ENCODE results near the gene RPL13.

The RPL13 gene

DNA sequence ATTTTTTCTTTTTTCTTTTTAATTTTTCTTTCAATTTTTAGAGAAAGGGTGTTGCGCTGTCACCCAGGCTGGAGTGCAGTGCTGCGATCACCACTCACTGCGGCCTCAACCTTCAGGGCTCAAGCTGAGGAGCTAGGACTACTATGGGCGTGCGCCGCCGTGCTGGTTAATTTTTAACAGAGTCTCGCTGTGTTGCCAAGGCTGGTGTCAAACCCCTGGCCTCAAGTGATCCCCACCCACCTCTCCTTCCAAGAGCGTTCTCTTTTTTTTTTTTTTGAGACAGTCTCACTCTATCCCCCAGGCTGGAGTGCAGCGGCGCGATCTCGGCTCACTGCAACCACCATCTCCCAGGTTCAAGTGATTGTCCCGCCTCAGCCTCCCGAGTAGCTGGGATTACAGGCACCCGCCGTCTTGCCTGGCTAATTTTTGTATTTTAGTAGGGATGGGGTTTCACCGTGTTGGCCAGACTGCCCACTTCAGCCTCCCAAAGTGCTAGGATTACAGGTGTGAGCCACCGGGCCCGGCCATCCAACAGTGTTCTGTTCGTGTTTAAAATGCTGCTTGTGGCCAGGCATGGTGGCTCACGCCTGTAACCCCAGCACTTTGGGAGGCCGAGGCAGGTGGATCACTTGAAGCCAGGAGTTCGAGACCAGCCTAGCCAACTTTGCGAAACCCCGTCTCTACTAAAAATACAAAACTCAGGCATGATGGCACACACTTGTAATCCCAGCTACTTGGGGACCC lies 14.5 kb upstream of the RPL13 start:
- DNase-seq = peak; percentile 34

- DNase-seq = no peak
Measured at GRCh38 chr16:89546781-89547180, 13.7 kb upstream of the RPL13 start.

GRCh38 chr16:89547291-89547690 lies 13.2 kb upstream of the RPL13 start:
- DNase-seq = no peak

DNA sequence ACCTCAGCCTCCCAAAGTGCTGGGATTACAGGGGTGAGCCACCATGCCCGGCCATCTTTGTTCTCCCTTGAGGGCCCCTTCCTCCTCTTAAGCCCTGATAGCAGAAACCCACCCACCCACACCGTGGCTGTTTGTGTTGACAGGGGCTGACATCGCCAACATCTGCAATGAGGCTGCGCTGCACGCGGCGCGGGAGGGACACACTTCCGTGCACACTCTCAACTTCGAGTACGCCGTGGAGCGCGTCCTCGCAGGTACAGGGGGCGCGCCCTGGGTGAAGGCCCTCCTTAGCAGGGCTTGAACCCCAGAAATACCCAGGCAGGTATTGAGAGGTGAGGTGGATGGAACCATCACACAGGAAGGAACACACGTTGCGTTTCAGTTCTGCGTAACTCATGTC lies 12.6 kb upstream of the RPL13 start:
- no peak for DNase-seq

DNA sequence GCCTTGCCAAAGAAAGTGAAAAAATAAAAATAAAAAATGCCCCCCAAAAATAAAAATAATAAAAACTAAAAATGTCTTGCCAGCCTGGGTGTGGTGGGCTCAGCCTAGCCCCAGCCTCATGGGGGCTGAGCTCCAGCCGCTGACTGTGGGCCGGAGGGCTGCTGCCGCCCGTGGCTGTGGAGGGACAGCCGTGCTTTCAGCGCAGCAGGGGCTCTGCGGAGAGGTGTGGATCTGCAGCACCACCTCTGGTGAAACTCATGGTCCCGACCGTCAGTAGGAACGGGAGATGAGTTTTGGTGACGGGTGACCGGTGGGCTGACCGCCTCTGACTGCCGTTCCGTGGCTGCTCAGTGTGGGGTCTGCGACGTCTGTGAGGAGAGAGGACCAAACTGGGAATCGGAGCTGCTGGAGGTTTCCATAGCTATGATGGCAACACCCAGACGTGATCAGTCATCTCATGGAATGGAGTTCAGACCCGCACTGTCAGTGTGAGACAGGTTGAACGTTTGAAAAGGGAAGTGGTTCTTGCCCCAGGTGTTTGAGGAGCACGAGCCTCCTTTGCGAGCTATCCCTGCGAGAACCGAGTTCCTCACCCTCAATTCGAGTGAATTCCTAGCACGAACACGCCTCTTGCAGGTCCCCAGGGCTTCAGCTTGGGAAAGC lies 12.0 kb upstream of the RPL13 start:
- no peak for DNase-seq

GRCh38 chr16:89549007-89549700 lies 11.3 kb upstream of the RPL13 start:
- DNase-seq = no peak

DNA sequence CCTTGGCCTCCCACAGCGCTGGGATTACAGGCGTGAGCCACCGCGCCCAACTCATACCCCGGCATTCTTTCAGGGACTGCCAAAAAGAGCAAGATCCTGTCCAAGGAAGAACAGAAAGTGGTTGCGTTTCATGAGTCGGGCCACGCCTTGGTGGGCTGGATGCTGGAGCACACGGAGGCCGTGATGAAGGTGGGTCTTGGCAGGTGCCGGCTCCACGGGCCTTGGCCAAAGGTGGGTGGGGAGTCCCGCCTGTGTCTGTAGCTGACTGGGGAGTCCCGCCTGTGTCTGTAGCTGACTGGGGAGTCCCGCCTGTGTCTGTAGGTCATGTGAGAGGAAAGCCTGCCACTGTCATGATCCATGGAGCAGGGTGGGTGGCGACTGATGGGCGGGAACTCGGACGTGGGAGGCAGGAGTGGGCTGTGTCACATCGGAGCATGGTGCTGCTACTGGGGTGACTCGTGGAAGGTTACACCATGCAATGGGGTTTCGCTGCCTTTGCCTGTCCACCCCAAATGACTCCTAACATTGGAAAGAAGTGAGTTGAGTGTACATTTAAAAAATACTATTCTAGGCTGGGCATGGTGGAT lies 10.0 kb upstream of the RPL13 start:
- DNase-seq = no peak

GRCh38 chr16:89552329-89552728 lies 8.2 kb upstream of the RPL13 start:
- DNase-seq = no peak

DNA sequence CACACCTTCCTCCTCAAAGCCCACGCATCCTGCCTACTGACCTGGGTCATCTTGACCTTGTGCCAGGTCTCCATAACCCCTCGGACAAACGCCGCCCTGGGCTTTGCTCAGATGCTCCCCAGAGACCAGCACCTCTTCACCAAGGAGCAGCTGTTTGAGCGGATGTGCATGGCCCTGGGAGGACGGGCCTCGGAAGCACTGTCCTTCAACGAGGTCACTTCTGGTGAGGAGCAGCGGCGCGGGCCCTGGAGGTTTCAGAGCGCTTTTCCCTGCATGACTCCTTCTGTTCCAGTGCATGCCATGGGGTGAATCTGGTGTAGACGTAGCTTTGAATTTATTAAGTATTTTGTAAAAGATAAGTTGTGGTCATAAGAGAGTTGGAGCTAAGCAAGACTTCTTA lies 7.6 kb upstream of the RPL13 start:
- no peak for DNase-seq

DNA sequence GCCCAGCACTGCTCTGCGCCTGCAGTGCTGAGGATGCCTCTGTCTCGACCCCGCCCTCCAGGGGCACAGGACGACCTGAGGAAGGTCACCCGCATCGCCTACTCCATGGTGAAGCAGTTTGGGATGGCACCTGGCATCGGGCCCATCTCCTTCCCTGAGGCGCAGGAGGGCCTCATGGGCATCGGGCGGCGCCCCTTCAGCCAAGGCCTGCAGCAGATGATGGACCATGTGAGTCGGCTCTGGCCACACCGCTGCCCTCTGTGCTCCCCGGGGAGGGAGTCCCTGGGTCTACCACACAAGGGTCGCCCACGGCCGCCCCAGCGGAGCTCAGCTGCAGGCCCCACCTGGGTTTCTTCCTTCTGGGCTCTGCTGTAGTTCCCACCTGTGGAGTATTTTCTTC lies 6.7 kb upstream of the RPL13 start:
- DNase-seq = no peak

- DNase-seq = no peak
Measured at GRCh38 chr16:89554343-89554742, 6.1 kb upstream of the RPL13 start.

GRCh38 chr16:89555265-89555664 lies 5.2 kb upstream of the RPL13 start:
- no peak for DNase-seq

- no peak for DNase-seq
Measured at GRCh38 chr16:89555780-89556179, 4.7 kb upstream of the RPL13 start.

DNA sequence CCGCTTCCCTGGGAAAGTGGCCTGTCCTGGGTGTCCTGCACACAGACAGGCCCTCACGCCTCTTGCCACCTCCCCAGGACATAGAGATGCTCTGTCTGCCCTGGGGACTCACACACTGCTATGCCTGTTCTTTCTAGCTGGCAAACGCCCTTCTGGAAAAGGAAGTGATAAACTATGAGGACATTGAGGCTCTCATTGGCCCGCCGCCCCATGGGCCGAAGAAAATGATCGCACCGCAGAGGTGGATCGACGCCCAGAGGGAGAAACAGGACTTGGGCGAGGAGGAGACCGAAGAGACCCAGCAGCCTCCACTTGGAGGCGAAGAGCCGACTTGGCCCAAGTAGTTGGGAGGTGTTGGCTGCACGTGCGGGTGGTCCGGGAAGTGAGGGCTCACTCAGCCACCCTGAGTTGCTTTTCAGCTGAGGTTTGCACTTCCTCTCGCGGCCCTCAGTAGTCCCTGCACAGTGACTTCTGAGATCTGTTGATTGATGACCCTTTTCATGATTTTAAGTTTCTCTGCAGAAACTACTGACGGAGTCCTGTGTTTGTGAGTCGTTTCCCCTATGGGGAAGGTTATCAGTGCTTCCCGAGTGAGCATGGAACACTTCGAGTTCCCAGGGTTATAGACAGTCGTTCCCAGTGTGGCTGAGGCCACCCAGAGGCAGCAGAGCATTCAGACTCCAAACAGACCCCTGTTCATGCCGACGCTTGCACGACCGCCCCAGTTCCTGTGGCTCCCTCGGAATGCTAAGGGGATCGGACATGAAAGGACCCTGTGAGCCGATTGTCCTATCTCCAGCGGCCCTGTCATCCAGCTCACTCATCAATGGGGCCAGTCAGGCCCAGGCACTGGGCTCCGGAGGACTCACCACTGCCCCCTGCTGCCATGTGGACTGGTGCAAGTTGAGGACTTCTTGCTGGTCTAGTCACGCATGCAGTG lies 3.5 kb upstream of the RPL13 start:
- no peak for DNase-seq

DNA sequence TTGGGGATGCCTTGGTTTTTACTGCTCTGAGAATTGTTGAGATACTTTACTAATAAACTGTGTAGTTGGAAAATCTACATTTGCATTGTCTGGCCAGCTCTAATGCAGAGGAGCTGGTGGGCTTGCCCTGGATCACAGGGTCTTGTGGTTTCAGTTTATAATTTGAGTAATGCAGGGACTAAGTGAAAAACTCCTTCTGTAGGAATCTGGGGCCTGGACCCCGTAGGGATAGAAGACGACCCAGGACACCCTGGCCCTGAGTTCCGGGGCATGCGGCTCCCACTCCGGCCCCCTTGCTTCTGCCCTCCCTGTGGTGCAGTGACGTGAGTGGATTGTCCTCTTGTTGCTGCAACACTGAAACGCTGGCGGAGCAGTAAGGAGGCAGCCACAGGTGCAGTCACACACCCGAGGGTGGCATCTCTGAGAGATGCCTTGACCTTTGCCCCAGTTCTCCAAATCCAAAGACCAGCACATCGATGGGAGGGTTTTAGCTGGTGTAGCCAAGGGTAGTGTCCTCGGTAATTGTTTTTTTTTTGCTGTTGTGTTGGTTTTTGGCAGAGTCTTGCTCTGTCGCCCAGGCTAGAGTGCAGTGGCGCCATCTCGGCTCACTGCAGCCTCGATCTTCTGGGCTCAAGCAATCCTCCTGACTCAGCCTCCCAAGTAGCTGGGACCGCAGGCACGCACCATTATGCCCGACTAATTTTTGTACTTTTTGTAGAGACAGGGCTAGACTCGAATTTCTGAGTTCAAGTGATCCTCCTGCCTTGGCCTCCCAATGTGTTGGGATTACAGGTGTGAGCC lies 2.6 kb upstream of the RPL13 start:
- no peak for DNase-seq

DNA sequence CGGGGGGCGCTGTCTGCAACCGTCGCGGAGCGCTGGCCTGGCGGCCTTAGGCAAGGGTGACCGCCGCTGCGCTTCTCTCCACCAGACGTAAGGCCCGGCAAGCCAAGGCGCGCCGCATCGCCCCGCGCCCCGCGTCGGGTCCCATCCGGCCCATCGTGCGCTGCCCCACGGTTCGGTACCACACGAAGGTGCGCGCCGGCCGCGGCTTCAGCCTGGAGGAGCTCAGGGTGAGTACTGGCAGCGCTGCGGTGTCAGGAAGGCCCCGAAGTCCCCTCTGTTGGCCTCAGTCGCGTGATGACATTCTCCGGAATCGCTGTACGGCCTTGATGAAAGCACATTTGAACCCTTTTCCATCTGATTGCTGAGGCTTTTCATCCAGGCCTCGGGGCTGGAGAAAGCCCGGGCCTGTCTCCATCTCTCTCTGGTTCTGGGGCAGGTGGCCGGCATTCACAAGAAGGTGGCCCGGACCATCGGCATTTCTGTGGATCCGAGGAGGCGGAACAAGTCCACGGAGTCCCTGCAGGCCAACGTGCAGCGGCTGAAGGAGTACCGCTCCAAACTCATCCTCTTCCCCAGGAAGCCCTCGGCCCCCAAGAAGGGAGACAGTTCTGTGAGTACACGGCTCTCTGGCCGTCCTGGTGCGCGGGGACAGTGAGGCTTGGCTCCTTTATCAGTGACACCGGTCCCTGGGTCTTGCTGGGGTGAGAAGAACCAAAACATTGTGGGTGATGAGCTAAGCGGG lies 831 bp downstream of the RPL13 start:
- no peak for DNase-seq

GRCh38 chr16:89561884-89562599 lies 1.6 kb downstream of the RPL13 start:
- DNase-seq = no peak

DNA sequence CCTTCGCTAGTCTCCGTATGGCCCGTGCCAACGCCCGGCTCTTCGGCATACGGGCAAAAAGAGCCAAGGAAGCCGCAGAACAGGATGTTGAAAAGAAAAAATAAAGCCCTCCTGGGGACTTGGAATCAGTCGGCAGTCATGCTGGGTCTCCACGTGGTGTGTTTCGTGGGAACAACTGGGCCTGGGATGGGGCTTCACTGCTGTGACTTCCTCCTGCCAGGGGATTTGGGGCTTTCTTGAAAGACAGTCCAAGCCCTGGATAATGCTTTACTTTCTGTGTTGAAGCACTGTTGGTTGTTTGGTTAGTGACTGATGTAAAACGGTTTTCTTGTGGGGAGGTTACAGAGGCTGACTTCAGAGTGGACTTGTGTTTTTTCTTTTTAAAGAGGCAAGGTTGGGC lies 2.5 kb downstream of the RPL13 start:
- DNase-seq = no peak

DNA sequence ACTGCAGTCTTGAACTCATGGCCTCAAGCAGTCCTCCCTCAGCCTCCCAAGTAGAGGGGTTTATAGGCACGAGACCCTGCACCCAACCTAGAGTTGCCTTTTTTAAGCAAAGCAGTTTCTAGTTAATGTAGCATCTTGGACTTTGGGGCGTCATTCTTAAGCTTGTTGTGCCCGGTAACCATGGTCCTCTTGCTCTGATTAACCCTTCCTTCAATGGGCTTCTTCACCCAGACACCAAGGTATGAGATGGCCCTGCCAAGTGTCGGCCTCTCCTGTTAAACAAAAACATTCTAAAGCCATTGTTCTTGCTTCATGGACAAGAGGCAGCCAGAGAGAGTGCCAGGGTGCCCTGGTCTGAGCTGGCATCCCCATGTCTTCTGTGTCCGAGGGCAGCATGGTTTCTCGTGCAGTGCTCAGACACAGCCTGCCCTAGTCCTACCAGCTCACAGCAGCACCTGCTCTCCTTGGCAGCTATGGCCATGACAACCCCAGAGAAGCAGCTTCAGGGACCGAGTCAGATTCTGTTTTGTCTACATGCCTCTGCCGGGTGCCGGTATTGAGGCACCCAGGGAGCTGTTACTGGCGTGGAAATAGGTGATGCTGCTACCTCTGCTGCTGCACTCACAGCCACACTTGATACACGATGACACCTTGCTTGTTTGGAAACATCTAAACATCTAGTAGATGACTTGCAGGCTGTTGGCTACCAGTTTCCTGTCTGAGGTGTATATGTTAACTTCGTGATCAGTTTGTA lies 3.3 kb downstream of the RPL13 start:
- no peak for DNase-seq
